ENCODE results near the gene EPOP. TPM values are rescaled to one million over a fixed set of nuclear protein-coding genes. Genes with fewer than 3 reads are reported as not detected.

EPOP gene
- total and polyA plus RNA-seq, 2 of the 13 experiments (the other 11 are each of a cell fraction or from before 2014, with no cell fraction given) = 14.7 to 37.8 TPM

- H4K20me1 ChIP-seq (ENCODE audit: insufficient read depth, low read length) = no peaks in the 10 kb centered on the region
- 96% methylated on average over 11 of the region's 12 CpGs for WGBS (ENCODE audit: low lambda C conversion rate)
- FAIRE-seq (no peak), DNase-seq (ENCODE audit: low spot score) (no peak), ATAC-seq (no peak)
- H3K9ac ChIP-seq (ENCODE audit: insufficient read depth, low read depth, low read length) = no peak overlapping the region
- H3K9me3 ChIP-seq (ENCODE audit: low read length) = no peaks in the 10 kb centered on the region
- H3K4me2 ChIP-seq (ENCODE audit: low read depth, low read length) = no peak overlapping the region
- ChIA-PET POLR2A (interaction anchor here (1.2 to 7.0 kb wide), 7 partner anchors 8 to 103 kb away, joined by 3 to 92 read pairs (median 9); partner anchors contain the start of genes EPOP and MLLT6), CTCF (ENCODE audit: low intra/inter-chr PET ratio, low total read pairs) (no interaction called here)
- no peak overlapping the region for H2AFZ ChIP-seq (ENCODE audit: low read length)
- H3K27me3 ChIP-seq (ENCODE audit: control insufficient read depth in 1 of 2, insufficient read depth in 2 of 2, low read length in 2 of 2) = no peaks in the 10 kb centered on the region
- H3K4me3 ChIP-seq (replicated peaks in 1 of 3; ENCODE audit: insufficient read depth in 1 of 3, low read depth in 2 of 3, low read length in 3 of 3) = no peak overlapping the region
- TF ChIP-seq THAP8 (CRISPR knock-in tag; IDR thresholded peaks at IDR 0.05; ENCODE audit: borderline replicate concordance) = no peak
- no peak for TF ChIP-seq AGO2 (optimal IDR thresholded peaks at IDR 0.05; ENCODE audit: low read depth, low read length)
- no peak for TF ChIP-seq HES4 (CRISPR knock-in tag; IDR thresholded peaks at IDR 0.05; ENCODE audit: borderline replicate concordance)
- TF ChIP-seq POLR2G (IDR thresholded peaks at IDR 0.05; ENCODE audit: low read depth, low read length) = peak; percentile 40; the same call in 1 of the 2 replicates
- no peak overlapping the region for H3K27ac ChIP-seq (ENCODE audit: extremely low read length, insufficient read depth, low read length)
- peaks cover 47 to 85% of the 10 kb centered on the region in 2 experiments for H3K36me3 ChIP-seq (replicated peaks in 1 of 2; ENCODE audit: control insufficient read depth in 1 of 2, insufficient read depth in 2 of 2, low read length in 2 of 2)
- BruUV-seq (replicated peaks) = no TSS peak
- intact Hi-C loops (cut with micrococcal nuclease; ENCODE audit: unreplicated experiment) (no loop called here), in situ Hi-C loops (cut with HindIII; ENCODE audit: extremely low pct_ligation_motif_present, low pct_unique_long_range_greater_than_20kb) (no loop called here)
- no peaks in the 10 kb centered on the region for H3K79me2 ChIP-seq (ENCODE audit: insufficient read depth, low read length)
- H3K4me1 ChIP-seq (ENCODE audit: insufficient read depth, low read length) = peaks cover 30% of the 10 kb centered on the region
These were observed 42.5 kb upstream of the EPOP start for GRCh38 chr17:38717139-38717745.

- Histone ChIP-seq H3K79me2 (ENCODE audit: insufficient read depth, low read length) (no peaks in the 10 kb centered on the region), H3K27ac (ENCODE audit: extremely low read length, insufficient read depth, low read length) (no peak overlapping the region), H3K4me2 (ENCODE audit: low read depth, low read length) (no peak overlapping the region), H3K9me3 (ENCODE audit: low read length) (no peaks in the 10 kb centered on the region), H4K20me1 (ENCODE audit: insufficient read depth, low read length) (no peaks in the 10 kb centered on the region), H3K36me3 (replicated peaks in 1 of 2; ENCODE audit: control insufficient read depth in 1 of 2, insufficient read depth in 2 of 2, low read length in 2 of 2) (peaks cover 51 to 87% of the 10 kb centered on the region in 2 experiments), H3K9ac (ENCODE audit: insufficient read depth, low read depth, low read length) (no peak overlapping the region), H3K4me1 (ENCODE audit: insufficient read depth, low read length) (peaks cover 29% of the 10 kb centered on the region), H2AFZ (ENCODE audit: low read length) (no peak overlapping the region), H3K27me3 (ENCODE audit: control insufficient read depth in 1 of 2, insufficient read depth in 2 of 2, low read length in 2 of 2) (no peaks in the 10 kb centered on the region), H3K4me3 (replicated peaks in 1 of 3; ENCODE audit: insufficient read depth in 1 of 3, low read depth in 2 of 3, low read length in 3 of 3) (no peak overlapping the region)
- in situ Hi-C loops (cut with HindIII; ENCODE audit: extremely low pct_ligation_motif_present, low pct_unique_long_range_greater_than_20kb) (no loop called here), intact Hi-C loops (cut with micrococcal nuclease; ENCODE audit: unreplicated experiment) (no loop called here)
- BruUV-seq (replicated peaks) = no TSS peak
- no peak for FAIRE-seq
- POLR2A ChIA-PET = interaction anchor here (1.0 to 7.0 kb wide), 7 partner anchors 12 to 103 kb away, joined by 3 to 92 read pairs (median 5); partner anchors contain the start of genes EPOP and MLLT6
- WGBS (ENCODE audit: low lambda C conversion rate) = 96% methylated on average over 16 of the region's 18 CpGs
- CTCF ChIA-PET (ENCODE audit: low intra/inter-chr PET ratio, low total read pairs) = no interaction called here
- no peak for ATAC-seq
- DNase-seq (ENCODE audit: low spot score) = no peak
- TF ChIP-seq ZNF724P (CRISPR knock-in tag; IDR thresholded peaks at IDR 0.05; ENCODE audit: borderline replicate concordance) = no peak
- no peak for TF ChIP-seq FOXJ3 (CRISPR knock-in tag; IDR thresholded peaks at IDR 0.05; ENCODE audit: borderline replicate concordance)
- 0 out of 2 replicates have a peak, but pooled peaks have one; percentile 29 for TF ChIP-seq NFATC3 (CRISPR knock-in tag; IDR thresholded peaks at IDR 0.05)
- 0 out of 2 replicates have a peak, but pooled peaks have one; percentile 66 for TF ChIP-seq HNRNPL (IDR thresholded peaks at IDR 0.05; ENCODE audit: low read depth, low read length)
- no peak for TF ChIP-seq ZBTB43 (CRISPR knock-in tag; conservative IDR thresholded peaks at IDR 0.05)
- peak; percentile 60 for TF ChIP-seq RBFOX2 (IDR thresholded peaks at IDR 0.05; ENCODE audit: low read depth, low read length)
- TF ChIP-seq USF2 (IDR thresholded peaks at IDR 0.05; ENCODE audit: low read depth, low read length) = no peak
- no peak for TF ChIP-seq USF2 (CRISPR knock-in tag; IDR thresholded peaks at IDR 0.05; ENCODE audit: borderline replicate concordance)
- peak; percentile 46; the same call in 1 of the 2 replicates for TF ChIP-seq ZNF598 (CRISPR knock-in tag; IDR thresholded peaks at IDR 0.05; ENCODE audit: borderline replicate concordance)
These were observed 41.7 kb upstream of the EPOP start for GRCh38 chr17:38716368-38717005.
